NCI-H345 treated with DMSO at 0.1 percent for 48 hours (cell line): ENCODE results near the gene APOL3.
"Not testable (repeated sequence)": the region's sequence is repeated elsewhere in the genome, so short reads cannot be mapped to it uniquely, and the experiment has no call there.

ENCODE experiments used
- DNase-seq: peaks from one replicate; lab custom pipeline; 2025; ENCODE audit not compliant: unreplicated experiment; lab: John Stamatoyannopoulos, UW

The APOL3 gene

GRCh38 chr22:36162127-36163034 is 1.8 kb upstream of the APOL3 start:
- DNase-seq: no peak

GRCh38 chr22:36161793-36162126 is 1.2 kb upstream of the APOL3 start:
- not testable (repeated sequence) for DNase-seq

- no peak for DNase-seq
Measured at GRCh38 chr22:36156515-36157419, 3.8 kb downstream of the APOL3 start.

DNA sequence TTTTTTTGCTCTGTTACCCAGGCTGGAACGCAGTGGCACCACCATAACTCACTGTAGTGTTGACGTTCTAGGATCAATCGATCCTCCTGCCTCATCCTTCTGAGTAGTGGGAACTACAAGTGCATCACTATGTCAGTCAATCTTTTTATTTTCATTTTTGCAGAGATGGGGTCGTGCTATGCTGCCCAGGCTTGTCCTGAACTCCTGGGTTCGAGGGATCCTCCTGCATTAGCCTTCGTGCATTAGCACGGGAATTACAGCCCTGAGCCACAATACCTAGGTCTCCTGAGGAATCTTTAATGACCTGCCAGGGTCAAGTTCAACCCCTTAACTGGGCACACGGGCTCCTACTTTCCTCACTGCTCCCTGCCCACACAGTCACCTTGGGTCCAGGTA is 4.4 kb downstream of the APOL3 start:
- no peak for DNase-seq

- no peak for DNase-seq
Measured at GRCh38 chr22:36155702-36156101, 4.9 kb downstream of the APOL3 start.

GRCh38 chr22:36154423-36154945 is 6.1 kb downstream of the APOL3 start:
- no peak for DNase-seq

- no peak for DNase-seq
Measured at GRCh38 chr22:36153501-36154422, 6.8 kb downstream of the APOL3 start.

DNA sequence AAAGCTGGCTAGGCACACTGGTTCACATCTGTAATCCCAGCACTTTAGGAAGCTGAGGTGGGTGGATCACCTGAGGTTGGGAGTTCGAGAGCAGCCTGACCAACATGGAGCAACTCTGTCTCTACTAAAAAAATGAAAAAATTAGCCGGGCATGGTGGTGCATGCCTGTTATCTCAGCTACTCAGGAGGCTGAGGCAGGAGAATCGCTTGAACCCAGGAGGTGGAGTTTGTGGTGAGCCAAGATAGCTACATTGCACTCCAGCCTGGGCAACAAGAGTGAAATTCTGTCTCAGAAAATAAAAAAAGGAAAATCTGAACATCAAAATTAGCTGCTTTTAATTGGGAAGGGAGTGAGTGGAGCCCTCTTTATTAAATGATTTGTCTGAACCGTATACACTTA is 7.7 kb downstream of the APOL3 start:
- DNase-seq: not testable (repeated sequence)

GRCh38 chr22:36152088-36152487 is 8.5 kb downstream of the APOL3 start:
- DNase-seq: no peak

- no peak for DNase-seq
Measured at GRCh38 chr22:36151006-36151595, 9.5 kb downstream of the APOL3 start.

DNA sequence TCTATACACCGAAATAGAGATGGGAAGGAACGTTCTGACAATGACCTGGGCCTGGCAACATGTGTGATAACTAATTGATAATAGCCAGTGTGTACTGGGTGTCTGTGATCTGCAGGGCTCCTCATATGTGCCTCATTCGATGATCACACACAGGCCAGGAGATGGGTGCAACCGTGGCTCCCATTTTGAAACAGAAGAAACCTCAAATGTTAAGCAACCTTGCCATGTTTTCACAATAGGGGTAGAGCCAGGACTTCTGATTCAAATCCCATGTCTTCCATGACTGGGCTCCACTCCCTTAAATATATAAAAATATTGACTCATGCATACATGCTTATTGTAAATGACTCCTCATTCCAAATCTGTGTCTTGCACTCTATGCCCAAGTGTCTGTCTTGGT is 11.1 kb downstream of the APOL3 start:
- no peak for DNase-seq

DNA sequence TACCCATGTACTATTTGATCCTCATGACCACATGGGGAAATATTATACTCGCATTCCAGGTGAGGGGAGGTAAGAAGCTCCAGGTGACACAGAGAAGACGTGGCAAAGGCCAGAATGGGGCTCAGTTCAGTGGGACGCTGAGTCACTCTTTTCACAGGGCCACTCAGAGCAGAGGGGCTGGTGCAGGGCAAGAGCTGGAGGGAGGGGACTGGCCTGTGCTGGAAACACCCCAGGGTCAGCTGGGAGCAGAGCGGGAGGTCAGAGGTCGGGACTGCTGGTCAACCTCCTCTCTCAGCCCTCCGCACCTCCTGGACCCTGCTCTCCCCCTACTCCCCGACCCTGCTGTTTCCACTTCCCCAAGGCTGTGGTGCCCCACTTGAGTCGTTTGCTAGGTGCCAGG is 12.1 kb downstream of the APOL3 start:
- DNase-seq: no peak

GRCh38 chr22:36147196-36147791 is 13.3 kb downstream of the APOL3 start:
- no peak for DNase-seq

DNA sequence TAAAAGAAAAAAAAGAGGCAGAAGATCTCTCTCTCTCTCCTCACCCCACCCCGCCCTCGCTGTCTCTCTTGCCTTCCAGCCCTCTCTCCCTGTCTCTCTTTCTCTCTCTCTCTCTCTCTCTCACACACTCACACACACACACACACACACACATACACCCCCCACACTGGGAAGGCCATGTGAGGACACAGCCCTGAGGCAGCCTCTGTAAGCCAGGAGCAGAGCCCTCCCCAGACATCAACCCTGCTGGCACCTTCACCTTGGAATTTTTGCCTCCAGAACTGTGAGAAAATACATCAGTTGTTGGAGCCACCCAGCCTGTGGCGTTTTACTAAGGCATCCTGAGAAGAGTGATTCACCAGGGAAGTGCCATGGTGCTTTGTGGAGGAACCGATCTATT is 14.7 kb downstream of the APOL3 start:
- DNase-seq: no peak

DNA sequence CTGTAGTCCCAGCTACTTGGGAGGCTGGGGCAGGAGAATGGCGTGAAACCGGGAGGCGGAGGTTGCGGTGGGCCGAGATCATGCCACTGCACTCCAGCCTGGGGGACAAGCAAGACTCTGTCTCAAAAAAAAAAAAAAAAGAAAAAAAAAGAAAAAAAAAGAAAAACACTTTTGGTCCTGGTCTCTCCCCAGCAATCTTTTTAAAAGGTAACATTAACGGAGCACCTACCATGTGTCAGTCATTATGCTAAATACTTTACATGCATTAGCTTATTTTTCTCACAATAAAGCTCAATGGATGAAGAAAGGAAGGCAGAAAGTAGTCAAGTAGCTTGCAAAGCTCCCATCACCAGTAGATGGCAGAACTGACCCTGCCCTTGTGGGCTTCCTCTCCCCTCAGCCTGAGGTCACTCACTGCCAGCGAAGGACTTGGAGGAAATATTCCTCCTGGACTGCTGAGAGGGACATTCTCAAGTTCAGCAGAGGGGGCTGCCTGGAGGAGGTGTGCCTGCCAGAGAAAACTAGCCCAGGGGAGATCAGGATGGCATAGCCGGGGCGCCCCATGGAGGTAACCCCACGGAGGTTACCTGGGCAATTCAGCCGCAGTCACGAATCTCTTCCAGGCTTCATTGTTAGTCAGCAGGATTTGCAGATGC is 15.5 kb downstream of the APOL3 start:
- DNase-seq: no peak

- DNase-seq: no peak
Measured at GRCh38 chr22:36143956-36144355, 16.6 kb downstream of the APOL3 start.

DNA sequence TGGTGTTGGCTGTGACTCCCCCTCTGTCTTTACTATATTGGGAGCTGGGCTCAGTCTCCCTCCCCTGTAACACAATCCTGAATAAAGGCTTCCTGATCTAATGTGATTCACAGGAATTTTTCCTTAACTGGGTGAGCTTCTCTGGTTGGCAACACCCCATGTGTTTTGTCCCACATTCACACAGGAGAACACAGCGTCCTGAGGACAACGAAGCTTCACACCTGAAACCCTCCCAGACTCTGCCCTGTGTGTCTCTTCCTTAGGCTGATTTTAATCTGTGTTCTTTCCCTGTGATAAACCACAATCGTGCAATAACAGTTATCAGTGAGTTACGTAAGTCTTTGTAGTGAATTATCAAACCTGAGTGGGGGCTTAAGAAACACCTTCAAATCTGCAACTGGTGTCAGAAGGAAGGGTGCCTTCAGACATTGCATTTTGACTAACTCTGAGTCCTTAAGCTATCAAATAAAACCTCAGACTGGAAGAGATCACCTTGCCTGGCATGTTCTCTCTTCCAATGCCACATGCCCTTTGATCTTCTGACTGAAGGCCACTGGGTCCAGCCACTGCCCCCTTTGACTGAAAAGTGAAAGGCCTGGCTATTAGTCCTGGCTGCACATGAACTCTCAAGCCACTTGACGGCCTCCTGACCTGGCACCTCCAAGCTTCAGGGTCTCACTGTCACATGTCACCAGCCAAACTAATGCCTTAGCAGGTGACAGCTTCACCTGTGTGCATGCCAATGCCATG is 17.3 kb downstream of the APOL3 start:
- DNase-seq: no peak

GRCh38 chr22:36141481-36141880 is 19.1 kb downstream of the APOL3 start:
- DNase-seq: no peak

DNA sequence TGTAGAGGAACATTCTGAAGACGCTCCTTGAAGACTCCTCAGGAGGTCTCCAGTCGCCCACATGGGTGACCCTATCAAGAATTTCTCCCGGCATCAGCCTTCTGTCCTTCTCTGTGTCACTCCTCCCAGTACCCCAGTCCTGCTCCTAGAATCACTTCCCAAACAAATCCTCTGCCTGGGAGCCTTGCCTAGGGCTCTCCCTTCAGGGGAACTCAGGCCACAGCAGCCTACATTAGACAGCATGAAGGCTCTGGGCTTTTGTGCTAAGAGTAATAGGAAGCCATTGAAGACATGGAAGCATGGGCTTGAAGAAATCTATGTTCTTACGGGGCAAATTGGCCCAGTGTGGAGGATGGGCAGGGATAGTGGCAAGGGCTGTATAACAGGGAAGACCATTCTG is 21.8 kb downstream of the APOL3 start:
- DNase-seq: not testable (repeated sequence)
